HEK293 (cell line): ENCODE data around the gene ODF2.

Experiments
- CTCF ChIA-PET: fragments of 350-600 bp; formaldehyde crosslinking; extraction: SDS; loops from one replicate; lab custom pipeline; 2021; ENCODE audit warnings: antibody characterized with exemption; lab: Yijun Ruan, JAX
- POLR2A ChIA-PET: fragments of 300-600 bp; formaldehyde crosslinking; extraction: SDS; loops from one replicate; lab custom pipeline; 2020; ENCODE audit warnings: antibody characterized with exemption, inconsistent platforms; lab: Yijun Ruan, JAX
- H3K27ac ChIP-seq: fragments of 200-500 bp; sonication (Bioruptor generic); 2 replicates; pipeline ENCODE4 v1.5.1; 2014; ENCODE audit warnings: low read depth, low read length, control low read depth, inconsistent platforms; ENCODE audit errors: extremely low read depth
- H3K36me3 ChIP-seq, 2 experiments: fragments of 200-500 bp in 1 of 2; sonication (Bioruptor generic) in 1 of 2; 1 replicate in 1 of 2; 2 replicates in 1 of 2; pipeline ENCODE4 v1.5.1; 2014 to 2017; ENCODE audit warnings: inconsistent platforms in 2 of 2, low read length in 2 of 2; ENCODE audit not compliant: control insufficient read depth in 2 of 2, insufficient read depth in 1 of 2
- H3K4me1 ChIP-seq: fragments of 200-500 bp; sonication (Bioruptor generic); 2 replicates; pipeline ENCODE4 v1.5.1; 2014; ENCODE audit warnings: mild to moderate bottlenecking, low read length, inconsistent platforms; ENCODE audit not compliant: control insufficient read depth, insufficient read depth
- H3K4me3 ChIP-seq: 2 replicates; pipeline ENCODE4 v1.5.1; 2011; ENCODE audit warnings: low read depth, mild to moderate bottlenecking, control low read depth, low read length, moderate library complexity
- H3K9me3 ChIP-seq: fragments of 200-500 bp; sonication (Bioruptor generic); 2 replicates; pipeline ENCODE4 v1.5.1; 2014; ENCODE audit warnings: low read depth, low read length, inconsistent platforms; ENCODE audit not compliant: control insufficient read depth, insufficient read depth
- EGR2 ChIP-seq: fragments of 450-650 bp; formaldehyde crosslinking; IDR thresholded peaks from 2 replicates; pipeline ENCODE4 v1.5.1; 2016; ENCODE audit warnings: low read depth, missing biosample characterization, missing genetic modification characterization
- HOXD13 ChIP-seq: sonication (generic); formaldehyde crosslinking; IDR thresholded peaks from 2 replicates; pipeline ENCODE4 v1.8.0; 2022; ENCODE audit warnings: missing genetic modification reagents, borderline replicate concordance
- KLF1 ChIP-seq: fragments of 450-650 bp; formaldehyde crosslinking; IDR thresholded peaks from 2 replicates; pipeline ENCODE4 v1.5.1; 2016; ENCODE audit warnings: missing biosample characterization, missing genetic modification characterization
- KLF9 ChIP-seq: fragments of 450-650 bp; formaldehyde crosslinking; IDR thresholded peaks from 2 replicates; pipeline ENCODE4 v1.5.1; 2016; ENCODE audit warnings: missing biosample characterization, missing genetic modification characterization, low read depth
- ZBTB17 ChIP-seq: fragments of 450-650 bp; formaldehyde crosslinking; IDR thresholded peaks from 2 replicates; pipeline ENCODE4 v1.5.1; 2016; ENCODE audit warnings: missing biosample characterization, missing genetic modification characterization
- ZNF19 ChIP-seq: fragments of 450-650 bp; formaldehyde crosslinking; IDR thresholded peaks from 2 replicates; pipeline ENCODE4; 2016; ENCODE audit warnings: missing biosample characterization, missing genetic modification characterization, low read depth
- ZNF266 ChIP-seq: fragments of 450-650 bp; formaldehyde crosslinking; IDR thresholded peaks from 2 replicates; pipeline ENCODE4 v1.5.1; 2016; ENCODE audit warnings: missing biosample characterization, missing genetic modification characterization, low read depth
- ZNF514 ChIP-seq: fragments of 450-650 bp; formaldehyde crosslinking; IDR thresholded peaks from 2 replicates; pipeline ENCODE4 v1.5.1; 2016; ENCODE audit warnings: missing biosample characterization, missing genetic modification characterization
- ZNF701 ChIP-seq: fragments of 450-650 bp; formaldehyde crosslinking; IDR thresholded peaks from 2 replicates; pipeline ENCODE4 v1.5.1; 2016; ENCODE audit warnings: missing biosample characterization, missing genetic modification characterization
- ZNF837 ChIP-seq: fragments of 450-650 bp; formaldehyde crosslinking; IDR thresholded peaks from 2 replicates; pipeline ENCODE4 v1.5.1; 2016; ENCODE audit warnings: missing biosample characterization, missing genetic modification characterization
- TF ChIP-seq, protein P1 (sequence below): fragments of 450-650 bp; formaldehyde crosslinking; IDR thresholded peaks from 2 replicates; pipeline ENCODE4 v1.5.1; 2017; ENCODE audit warnings: missing biosample characterization, mild to moderate bottlenecking, missing genetic modification characterization, moderate library complexity
- TF ChIP-seq, protein P2 (sequence below): fragments of 450-650 bp; formaldehyde crosslinking; IDR thresholded peaks from 2 replicates; pipeline ENCODE4 v1.5.1; 2016; ENCODE audit warnings: missing biosample characterization, missing genetic modification characterization
- TF ChIP-seq, protein P3 (sequence below): fragments of 450-650 bp; formaldehyde crosslinking; IDR thresholded peaks from 2 replicates; pipeline ENCODE4 v1.5.1; 2017; ENCODE audit warnings: missing biosample characterization, missing genetic modification characterization
- TF ChIP-seq, protein P4 (sequence below): fragments of 450-650 bp; formaldehyde crosslinking; IDR thresholded peaks from 2 replicates; pipeline ENCODE4 v1.5.1; 2017; ENCODE audit warnings: missing biosample characterization, missing genetic modification characterization
- TF ChIP-seq, protein P5 (sequence below): fragments of 450-650 bp; IDR thresholded peaks from 2 replicates; pipeline ENCODE4 v1.5.1; 2018; ENCODE audit warnings: missing biosample characterization, mild to moderate bottlenecking, missing genetic modification characterization
- TF ChIP-seq, protein P6 (sequence below): fragments of 450-650 bp; IDR thresholded peaks from 2 replicates; pipeline ENCODE4 v1.5.1; 2018; ENCODE audit warnings: missing biosample characterization, missing genetic modification characterization

Gene ODF2

DNA sequence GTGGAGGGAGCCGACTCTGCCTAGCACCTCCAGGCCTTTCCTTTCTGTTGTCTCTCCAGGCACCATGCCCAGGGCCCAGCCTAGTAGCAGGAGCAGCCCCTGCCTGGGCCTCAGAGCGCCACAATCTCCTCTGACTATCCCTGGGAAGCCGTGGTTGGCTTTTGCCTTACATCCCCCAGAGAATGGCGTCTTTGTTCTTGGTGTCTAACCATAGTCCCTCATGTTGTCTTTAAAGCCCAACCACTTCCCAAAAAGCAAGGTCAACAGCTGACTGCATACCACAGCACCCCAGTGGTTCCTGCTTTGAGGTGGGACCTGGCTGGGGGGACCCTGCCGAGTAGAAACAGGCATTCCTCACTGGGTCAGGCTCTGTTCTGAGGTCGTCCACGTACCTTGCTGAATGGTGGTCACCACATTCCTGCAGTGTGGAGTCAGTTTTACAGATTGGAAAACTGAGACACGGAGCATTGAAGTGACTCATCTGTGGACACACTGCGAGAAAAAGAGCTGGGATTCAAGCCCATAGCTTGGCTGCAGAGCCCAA, 48.9 kb upstream of the ODF2 start:
- no peaks in the 10 kb centered on the region for H3K4me1 ChIP-seq
- TF ChIP-seq, protein P1, sequence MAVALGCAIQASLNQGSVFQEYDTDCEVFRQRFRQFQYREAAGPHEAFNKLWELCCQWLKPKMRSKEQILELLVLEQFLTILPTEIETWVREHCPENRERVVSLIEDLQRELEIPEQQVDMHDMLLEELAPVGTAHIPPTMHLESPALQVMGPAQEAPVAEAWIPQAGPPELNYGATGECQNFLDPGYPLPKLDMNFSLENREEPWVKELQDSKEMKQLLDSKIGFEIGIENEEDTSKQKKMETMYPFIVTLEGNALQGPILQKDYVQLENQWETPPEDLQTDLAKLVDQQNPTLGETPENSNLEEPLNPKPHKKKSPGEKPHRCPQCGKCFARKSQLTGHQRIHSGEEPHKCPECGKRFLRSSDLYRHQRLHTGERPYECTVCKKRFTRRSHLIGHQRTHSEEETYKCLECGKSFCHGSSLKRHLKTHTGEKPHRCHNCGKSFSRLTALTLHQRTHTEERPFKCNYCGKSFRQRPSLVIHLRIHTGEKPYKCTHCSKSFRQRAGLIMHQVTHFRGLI (tag by site-specific recombination), result peak; percentile 58; the same call in 1 of the 2 replicates
- TF ChIP-seq ZNF837 (tag by site-specific recombination), result no peak
- H3K36me3 ChIP-seq, result no peaks in the 10 kb centered on the region
- no peak overlapping the region for H3K4me3 ChIP-seq
- no peaks in the 10 kb centered on the region for H3K9me3 ChIP-seq
- POLR2A ChIA-PET, result interaction anchor here (0.6 to 0.9 kb wide), 4 partner anchors 10 to 131 kb away, joined by 3 to 5 read pairs (median 4); partner anchors contain the start of genes GOLGA2 and SWI5
- CTCF ChIA-PET, result interaction anchor here (2.2 kb wide), 1 partner anchor 45 kb away, joined by 17 read pairs; no protein-coding TSS in a partner anchor
- H3K27ac ChIP-seq, result no peak overlapping the region

DNA sequence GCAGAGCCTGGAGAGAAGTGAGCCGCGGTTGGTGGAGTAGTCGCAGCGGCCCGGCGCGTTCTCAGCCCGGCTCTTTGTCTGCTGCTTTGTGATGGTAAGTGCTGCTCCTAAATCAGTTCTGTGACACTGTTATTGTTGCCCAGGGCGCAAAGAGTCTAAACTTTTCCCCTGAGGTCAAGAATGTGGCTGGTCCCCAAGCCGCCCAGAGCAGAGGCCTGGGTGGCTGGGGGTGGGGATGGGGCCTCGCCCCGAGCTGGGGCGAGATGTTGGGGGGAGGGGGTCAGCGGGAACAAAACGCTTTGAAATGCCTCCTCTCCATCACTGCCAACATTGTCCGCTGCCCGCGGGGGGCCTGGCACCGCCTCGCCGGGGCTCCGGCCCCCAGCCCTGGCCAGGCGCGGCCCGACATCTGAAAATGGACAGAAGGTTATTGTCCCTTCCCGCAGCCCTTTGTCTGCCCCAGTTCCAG, 46.8 kb upstream of the ODF2 start:
- Histone ChIP-seq H3K27ac (no peak overlapping the region), H3K4me3 (no peak overlapping the region), H3K9me3 (no peaks in the 10 kb centered on the region), H3K36me3 (no peaks in the 10 kb centered on the region), H3K4me1 (no peaks in the 10 kb centered on the region)
- TF ChIP-seq, protein P2, sequence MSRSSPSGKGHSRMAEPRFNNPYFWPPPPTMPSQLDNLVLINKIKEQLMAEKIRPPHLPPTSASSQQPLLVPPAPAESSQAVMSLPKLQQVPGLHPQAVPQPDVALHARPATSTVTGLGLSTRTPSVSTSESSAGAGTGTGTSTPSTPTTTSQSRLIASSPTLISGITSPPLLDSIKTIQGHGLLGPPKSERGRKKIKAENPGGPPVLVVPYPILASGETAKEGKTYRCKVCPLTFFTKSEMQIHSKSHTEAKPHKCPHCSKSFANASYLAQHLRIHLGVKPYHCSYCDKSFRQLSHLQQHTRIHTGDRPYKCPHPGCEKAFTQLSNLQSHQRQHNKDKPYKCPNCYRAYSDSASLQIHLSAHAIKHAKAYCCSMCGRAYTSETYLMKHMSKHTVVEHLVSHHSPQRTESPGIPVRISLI (tag by site-specific recombination), result no peak
- TF ChIP-seq, protein P3, sequence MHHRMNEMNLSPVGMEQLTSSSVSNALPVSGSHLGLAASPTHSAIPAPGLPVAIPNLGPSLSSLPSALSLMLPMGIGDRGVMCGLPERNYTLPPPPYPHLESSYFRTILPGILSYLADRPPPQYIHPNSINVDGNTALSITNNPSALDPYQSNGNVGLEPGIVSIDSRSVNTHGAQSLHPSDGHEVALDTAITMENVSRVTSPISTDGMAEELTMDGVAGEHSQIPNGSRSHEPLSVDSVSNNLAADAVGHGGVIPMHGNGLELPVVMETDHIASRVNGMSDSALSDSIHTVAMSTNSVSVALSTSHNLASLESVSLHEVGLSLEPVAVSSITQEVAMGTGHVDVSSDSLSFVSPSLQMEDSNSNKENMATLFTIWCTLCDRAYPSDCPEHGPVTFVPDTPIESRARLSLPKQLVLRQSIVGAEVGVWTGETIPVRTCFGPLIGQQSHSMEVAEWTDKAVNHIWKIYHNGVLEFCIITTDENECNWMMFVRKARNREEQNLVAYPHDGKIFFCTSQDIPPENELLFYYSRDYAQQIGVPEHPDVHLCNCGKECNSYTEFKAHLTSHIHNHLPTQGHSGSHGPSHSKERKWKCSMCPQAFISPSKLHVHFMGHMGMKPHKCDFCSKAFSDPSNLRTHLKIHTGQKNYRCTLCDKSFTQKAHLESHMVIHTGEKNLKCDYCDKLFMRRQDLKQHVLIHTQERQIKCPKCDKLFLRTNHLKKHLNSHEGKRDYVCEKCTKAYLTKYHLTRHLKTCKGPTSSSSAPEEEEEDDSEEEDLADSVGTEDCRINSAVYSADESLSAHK (tag by site-specific recombination), result no peak
- TF ChIP-seq ZNF266 (tag by site-specific recombination), result no peak
- TF ChIP-seq EGR2, result no peak
- TF ChIP-seq, protein P4, sequence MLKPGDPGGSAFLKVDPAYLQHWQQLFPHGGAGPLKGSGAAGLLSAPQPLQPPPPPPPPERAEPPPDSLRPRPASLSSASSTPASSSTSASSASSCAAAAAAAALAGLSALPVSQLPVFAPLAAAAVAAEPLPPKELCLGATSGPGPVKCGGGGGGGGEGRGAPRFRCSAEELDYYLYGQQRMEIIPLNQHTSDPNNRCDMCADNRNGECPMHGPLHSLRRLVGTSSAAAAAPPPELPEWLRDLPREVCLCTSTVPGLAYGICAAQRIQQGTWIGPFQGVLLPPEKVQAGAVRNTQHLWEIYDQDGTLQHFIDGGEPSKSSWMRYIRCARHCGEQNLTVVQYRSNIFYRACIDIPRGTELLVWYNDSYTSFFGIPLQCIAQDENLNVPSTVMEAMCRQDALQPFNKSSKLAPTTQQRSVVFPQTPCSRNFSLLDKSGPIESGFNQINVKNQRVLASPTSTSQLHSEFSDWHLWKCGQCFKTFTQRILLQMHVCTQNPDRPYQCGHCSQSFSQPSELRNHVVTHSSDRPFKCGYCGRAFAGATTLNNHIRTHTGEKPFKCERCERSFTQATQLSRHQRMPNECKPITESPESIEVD (tag by site-specific recombination), result no peak
- TF ChIP-seq ZNF19 (tag by site-specific recombination), result no peak
- no peak for TF ChIP-seq ZNF514
- no peak for TF ChIP-seq ZBTB17
- TF ChIP-seq, protein P5, sequence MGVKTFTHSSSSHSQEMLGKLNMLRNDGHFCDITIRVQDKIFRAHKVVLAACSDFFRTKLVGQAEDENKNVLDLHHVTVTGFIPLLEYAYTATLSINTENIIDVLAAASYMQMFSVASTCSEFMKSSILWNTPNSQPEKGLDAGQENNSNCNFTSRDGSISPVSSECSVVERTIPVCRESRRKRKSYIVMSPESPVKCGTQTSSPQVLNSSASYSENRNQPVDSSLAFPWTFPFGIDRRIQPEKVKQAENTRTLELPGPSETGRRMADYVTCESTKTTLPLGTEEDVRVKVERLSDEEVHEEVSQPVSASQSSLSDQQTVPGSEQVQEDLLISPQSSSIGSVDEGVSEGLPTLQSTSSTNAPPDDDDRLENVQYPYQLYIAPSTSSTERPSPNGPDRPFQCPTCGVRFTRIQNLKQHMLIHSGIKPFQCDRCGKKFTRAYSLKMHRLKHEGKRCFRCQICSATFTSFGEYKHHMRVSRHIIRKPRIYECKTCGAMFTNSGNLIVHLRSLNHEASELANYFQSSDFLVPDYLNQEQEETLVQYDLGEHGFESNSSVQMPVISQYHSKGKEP (tag by site-specific recombination), result no peak
- TF ChIP-seq KLF1 (tag by site-specific recombination), result no peak
- TF ChIP-seq HOXD13, result no peak
- TF ChIP-seq, protein P6, sequence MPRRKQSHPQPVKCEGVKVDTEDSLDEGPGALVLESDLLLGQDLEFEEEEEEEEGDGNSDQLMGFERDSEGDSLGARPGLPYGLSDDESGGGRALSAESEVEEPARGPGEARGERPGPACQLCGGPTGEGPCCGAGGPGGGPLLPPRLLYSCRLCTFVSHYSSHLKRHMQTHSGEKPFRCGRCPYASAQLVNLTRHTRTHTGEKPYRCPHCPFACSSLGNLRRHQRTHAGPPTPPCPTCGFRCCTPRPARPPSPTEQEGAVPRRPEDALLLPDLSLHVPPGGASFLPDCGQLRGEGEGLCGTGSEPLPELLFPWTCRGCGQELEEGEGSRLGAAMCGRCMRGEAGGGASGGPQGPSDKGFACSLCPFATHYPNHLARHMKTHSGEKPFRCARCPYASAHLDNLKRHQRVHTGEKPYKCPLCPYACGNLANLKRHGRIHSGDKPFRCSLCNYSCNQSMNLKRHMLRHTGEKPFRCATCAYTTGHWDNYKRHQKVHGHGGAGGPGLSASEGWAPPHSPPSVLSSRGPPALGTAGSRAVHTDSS (tag by site-specific recombination), result no peak
- TF ChIP-seq KLF9 (tag by site-specific recombination), result no peak
- no peak for TF ChIP-seq ZNF701 (tag by site-specific recombination)
- ChIA-PET POLR2A (interaction anchor here (1.0 kb wide), 2 partner anchors 38 to 42 kb away, joined by 3 to 4 read pairs; partner anchors contain the start of gene URM1), CTCF (interaction anchor here (1.1 to 5.1 kb wide), 2 partner anchors 12 to 46 kb away, joined by 4 to 69 read pairs; partner anchors contain the start of gene CERCAM)
